ENCODE results near the gene ZNF230.

ZNF230 gene

DNA sequence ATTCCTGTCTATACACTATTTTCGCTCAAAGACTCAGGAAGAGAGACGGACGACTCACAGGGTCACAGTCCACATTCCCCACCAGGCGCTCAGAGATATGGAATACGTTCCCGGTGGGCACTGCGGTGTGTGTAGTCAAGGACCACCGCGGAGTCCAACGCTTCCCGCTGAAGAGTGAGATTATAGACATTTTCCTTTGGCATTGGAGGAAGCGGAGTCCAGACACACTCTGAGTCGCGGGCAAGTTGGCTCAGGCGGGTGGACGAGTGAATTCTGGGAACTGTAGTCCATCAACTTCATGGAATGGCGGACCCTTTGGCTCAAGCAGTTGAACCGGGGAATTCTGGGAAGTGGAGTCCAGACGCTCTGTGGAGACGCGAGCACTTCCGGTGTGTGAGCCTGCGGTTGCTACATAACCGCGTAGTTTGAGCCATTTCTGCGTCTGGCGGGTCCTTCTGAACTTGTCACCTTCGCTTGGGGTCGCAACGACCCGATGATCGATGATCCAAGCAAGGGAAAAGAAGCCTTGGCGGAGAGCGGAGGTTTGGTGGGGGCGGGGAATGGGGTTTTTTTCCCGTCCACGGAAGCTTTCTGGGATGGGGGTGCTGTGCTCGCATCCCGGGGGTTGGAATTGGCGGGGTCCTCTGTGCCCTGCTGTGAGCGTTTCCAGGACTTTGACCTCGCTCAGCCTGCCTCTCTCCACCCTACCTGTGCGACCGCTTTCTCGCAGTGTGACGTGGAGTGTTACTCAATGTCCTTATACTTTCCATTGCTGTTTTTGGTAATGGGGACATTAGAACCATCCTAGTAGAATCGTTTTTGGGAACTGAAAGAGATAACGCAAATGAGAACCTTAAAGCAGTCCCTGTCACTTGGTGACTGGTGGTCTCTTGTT is at the start of gene ZNF230:
Gene ZNF230, plus strand, starts transcription at position 392 of the 895 bp plus-strand sequence. CDS start 4,122 bp downstream, outside the sequence.
- peaks cover 13% of the 10 kb centered on the region for H3K4me1 Mint-ChIP-seq (ENCODE audit: low read depth)
- peak within 1 kb of the TSS; percentile 99 for H3K4me3 Mint-ChIP-seq
- no peaks in the 10 kb centered on the region for H3K27me3 Mint-ChIP-seq (ENCODE audit: low read depth)
- H3K9me3 Mint-ChIP-seq: peaks cover 55% of the 10 kb centered on the region
- DNase-seq (ENCODE audit: low spot score): peak; percentile 84
- peak within 1 kb of the TSS; percentile 96 for H3K27ac Mint-ChIP-seq
- peaks cover 33% of the 10 kb centered on the region for H3K36me3 Mint-ChIP-seq (ENCODE audit: low read depth)

DNA sequence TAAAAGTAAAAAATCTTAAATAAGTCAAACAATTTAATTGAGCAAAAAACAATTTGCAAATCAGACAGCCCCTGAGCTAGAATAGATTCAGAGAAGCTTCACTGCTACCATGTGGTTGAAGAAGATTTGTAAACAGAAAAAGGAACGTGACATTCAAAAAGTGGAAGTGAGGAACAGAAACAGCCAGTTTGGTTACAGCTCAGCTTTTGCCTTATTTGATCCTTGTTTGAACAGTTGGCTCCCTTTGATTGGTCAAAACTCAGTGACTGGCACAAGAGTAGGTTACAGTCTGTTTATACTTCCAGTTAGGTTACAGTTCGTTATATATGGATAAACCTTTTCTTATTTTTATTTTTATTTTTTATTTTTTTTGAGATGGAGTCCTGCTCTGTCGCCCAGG is 45.9 kb upstream of the ZNF230 start:
- DNase-seq (ENCODE audit: low spot score): no peak
- Mint-ChIP-seq H3K9me3 (peaks cover 55% of the 10 kb centered on the region), H3K4me1 (ENCODE audit: low read depth) (no peaks in the 10 kb centered on the region), H3K4me3 (no peak overlapping the region), H3K27ac (no peak overlapping the region), H3K36me3 (ENCODE audit: low read depth) (no peaks in the 10 kb centered on the region), H3K27me3 (ENCODE audit: low read depth) (no peaks in the 10 kb centered on the region)

DNA sequence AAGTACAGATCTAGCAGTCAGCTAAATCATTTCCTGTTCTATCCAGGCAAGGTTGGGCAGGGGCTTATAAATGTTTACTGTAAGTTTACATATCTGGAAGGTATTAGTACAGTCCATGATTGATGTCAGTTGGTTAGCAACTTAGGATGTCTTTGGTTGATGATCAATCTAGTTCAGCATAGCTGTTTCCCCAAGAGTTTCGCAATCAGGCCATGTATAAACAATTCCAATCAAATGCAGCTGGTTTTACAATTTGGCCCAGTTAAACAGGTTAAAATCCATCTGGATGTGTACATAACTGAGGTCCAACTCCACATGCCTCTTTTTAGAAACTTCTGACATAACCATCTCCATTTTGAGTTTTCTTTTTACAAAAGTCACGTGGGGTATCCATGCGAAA is 44.9 kb upstream of the ZNF230 start:
- peaks cover 55% of the 10 kb centered on the region for H3K9me3 Mint-ChIP-seq
- no peak for DNase-seq (ENCODE audit: low spot score)
- H3K27ac Mint-ChIP-seq: no peak overlapping the region

DNA sequence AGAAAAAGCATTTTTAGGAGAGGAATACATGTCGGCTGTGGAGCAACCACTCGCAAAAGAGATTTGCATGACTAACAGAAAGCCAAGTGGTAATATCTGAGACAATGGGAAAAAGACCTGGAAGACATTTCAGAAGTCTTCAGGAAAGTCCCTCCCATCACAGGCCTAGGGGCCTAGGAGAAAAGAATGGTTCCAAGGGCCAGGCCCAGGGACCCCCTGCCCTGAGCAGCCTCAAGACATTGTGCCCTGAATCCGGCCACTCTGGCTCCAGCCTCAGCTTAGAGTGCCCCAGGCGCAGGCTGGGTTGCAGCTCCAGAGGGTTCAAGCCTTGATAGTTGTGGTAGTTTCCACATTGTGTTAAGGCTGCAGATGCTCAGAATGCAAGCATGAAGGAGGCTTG is 42.3 kb upstream of the ZNF230 start:
- Mint-ChIP-seq H3K27ac (no peak overlapping the region), H3K4me1 (ENCODE audit: low read depth) (no peaks in the 10 kb centered on the region), H3K4me3 (no peak overlapping the region), H3K9me3 (peaks cover 65% of the 10 kb centered on the region), H3K36me3 (ENCODE audit: low read depth) (peaks cover 3% of the 10 kb centered on the region), H3K27me3 (ENCODE audit: low read depth) (no peaks in the 10 kb centered on the region)
- no peak for DNase-seq (ENCODE audit: low spot score)

More for the DNA sequence above, 44.9 kb upstream of the ZNF230 start:
- no peaks in the 10 kb centered on the region for H3K27me3 Mint-ChIP-seq (ENCODE audit: low read depth)
- H3K4me3 Mint-ChIP-seq: no peak overlapping the region
- no peaks in the 10 kb centered on the region for H3K36me3 Mint-ChIP-seq (ENCODE audit: low read depth)
- no peaks in the 10 kb centered on the region for H3K4me1 Mint-ChIP-seq (ENCODE audit: low read depth)

DNA sequence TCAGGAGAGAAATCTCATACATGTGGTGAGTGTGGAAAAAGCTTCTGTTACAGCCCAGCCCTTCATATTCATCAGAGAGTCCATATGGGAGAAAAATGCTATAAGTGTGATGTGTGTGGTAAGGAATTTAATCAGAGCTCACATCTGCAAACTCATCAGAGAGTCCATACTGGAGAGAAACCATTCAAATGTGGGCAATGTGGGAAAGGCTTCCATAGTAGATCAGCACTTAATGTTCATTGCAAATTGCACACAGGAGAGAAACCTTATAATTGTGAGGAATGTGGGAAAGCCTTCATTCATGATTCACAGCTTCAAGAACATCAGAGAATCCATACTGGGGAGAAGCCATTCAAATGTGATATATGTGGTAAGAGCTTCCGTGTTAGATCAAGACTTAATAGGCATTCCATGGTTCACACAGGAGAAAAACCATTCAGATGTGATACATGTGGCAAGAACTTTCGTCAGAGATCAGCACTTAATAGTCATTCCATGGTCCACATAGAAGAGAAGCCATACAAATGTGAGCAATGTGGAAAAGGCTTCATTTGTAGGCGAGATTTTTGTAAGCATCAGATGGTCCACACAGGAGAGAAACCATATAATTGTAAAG is 36.6 kb upstream of the ZNF230 start:
- Mint-ChIP-seq H3K4me1 (ENCODE audit: low read depth) (no peaks in the 10 kb centered on the region), H3K27me3 (ENCODE audit: low read depth) (no peaks in the 10 kb centered on the region), H3K9me3 (peaks cover 79% of the 10 kb centered on the region), H3K4me3 (no peak overlapping the region), H3K36me3 (ENCODE audit: low read depth) (peaks cover 15% of the 10 kb centered on the region), H3K27ac (no peak overlapping the region)
- no peak for DNase-seq (ENCODE audit: low spot score)

DNA sequence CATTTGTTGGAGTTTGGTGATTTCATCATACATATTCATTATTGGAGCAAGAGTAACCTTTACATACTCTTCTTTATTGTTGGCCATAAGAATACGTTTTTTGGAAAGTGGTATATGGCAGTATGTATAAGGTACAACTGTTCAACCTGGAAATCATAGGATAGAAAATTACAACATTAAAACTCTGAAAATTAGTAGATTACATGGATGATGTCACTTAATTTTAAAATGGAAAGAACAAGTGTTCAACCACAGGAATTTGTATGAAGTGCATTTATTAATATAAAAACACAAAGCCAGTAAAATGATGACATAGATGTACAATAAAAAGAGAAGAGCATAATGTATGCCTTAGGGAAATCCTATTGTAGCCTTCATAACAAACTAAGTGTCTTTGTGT is 26.0 kb upstream of the ZNF230 start:
- Mint-ChIP-seq H3K4me3 (no peak overlapping the region), H3K9me3 (peaks cover 65% of the 10 kb centered on the region), H3K4me1 (ENCODE audit: low read depth) (no peaks in the 10 kb centered on the region), H3K36me3 (ENCODE audit: low read depth) (no peaks in the 10 kb centered on the region), H3K27me3 (ENCODE audit: low read depth) (no peaks in the 10 kb centered on the region), H3K27ac (no peak overlapping the region)
- DNase-seq (ENCODE audit: low spot score): no peak

DNA sequence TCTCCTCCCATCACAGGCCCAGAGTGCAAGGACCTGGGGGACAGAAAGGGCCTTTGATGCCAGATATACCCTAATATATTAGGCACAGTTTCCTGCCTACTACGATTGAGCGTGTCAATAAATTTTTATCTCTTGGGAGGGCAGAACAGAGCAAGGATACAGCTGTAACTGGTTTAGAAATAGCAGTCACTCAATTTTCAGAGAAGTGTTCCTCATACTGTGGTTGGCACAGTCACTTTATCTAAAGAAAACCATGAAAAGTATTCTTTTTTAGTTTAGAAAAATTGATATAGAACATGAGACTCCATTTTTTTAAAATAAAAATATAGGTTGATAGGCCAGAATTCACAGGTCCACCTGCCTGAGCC is 19.2 kb upstream of the ZNF230 start:
- no peaks in the 10 kb centered on the region for H3K27me3 Mint-ChIP-seq (ENCODE audit: low read depth)
- DNase-seq (ENCODE audit: low spot score): no peak
- H3K4me3 Mint-ChIP-seq: peak overlapping the region; percentile 78
- peaks cover 11% of the 10 kb centered on the region for H3K36me3 Mint-ChIP-seq (ENCODE audit: low read depth)
- H3K27ac Mint-ChIP-seq: peak overlapping the region; percentile 31
- H3K9me3 Mint-ChIP-seq: peaks cover 30% of the 10 kb centered on the region
- H3K4me1 Mint-ChIP-seq (ENCODE audit: low read depth): no peaks in the 10 kb centered on the region

DNA sequence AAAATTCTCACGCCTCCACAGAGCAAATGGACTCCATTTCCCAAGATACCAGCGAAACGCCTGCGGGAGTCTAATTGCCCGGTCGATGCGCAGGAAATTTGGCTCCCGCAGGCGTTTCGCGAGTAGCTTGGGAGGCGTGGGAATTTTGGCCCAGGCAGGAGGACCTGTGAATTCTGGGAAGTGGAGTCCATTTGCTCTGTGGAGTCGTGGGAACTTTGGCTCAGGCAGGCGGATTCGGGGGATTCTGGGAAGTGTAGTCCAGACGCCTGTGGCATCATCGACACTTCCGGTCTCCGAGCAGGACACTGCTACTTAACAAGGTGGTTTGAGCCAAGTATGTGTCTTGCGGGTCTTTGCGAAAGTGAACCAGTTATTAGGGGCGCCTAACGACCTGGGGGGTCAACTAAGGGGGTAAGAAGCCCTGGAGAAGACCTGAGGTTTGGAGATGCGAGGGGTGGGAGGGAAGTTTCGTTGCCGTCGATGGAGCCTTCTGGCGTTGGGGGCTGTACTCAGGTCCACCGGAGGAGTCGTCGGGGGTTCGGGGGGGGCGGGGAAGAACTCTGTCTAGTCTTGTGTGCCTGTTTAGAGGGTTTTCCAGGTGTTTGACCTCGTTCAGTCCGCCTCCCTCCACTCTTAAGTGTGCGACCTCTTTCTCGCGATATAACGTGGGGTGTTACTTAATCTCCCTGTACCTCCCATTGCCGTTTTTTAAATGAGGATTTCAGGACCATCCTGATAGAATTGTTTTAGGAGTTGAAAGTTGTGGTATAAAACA is 18.7 kb upstream of the ZNF230 start, which contains the start of gene ZNF155:
Gene ZNF155, plus strand, starts transcription at position 277 of the 775 bp plus-strand sequence. CDS start 4,356 bp downstream, outside the sequence.
- Mint-ChIP-seq H3K9me3 (peaks cover 32% of the 10 kb centered on the region), H3K36me3 (ENCODE audit: low read depth) (peaks cover 17% of the 10 kb centered on the region), H3K27ac (peak within 1 kb of the TSS; percentile 86), H3K27me3 (ENCODE audit: low read depth) (no peaks in the 10 kb centered on the region), H3K4me3 (peak within 1 kb of the TSS; percentile 91), H3K4me1 (ENCODE audit: low read depth) (no peaks in the 10 kb centered on the region)
- DNase-seq (ENCODE audit: low spot score): peak; percentile 75

DNA sequence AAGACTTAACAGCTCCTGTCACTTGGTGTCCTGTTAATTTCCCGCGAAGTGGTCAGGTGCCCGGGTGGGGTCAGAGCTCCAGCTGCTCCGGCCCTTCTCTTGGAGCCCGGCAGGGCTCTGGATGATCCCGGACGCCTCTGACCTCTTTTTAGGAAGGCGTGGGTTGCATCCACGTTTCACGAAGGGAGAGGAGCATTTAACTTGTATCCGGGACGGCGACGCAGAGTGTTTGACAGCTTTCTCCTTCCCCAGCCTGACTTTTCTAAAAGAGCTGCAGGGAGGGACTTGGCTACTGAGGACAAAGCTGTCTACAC is 18.1 kb upstream of the ZNF230 start:
- Mint-ChIP-seq H3K4me3 (peak overlapping the region; percentile 91), H3K27me3 (ENCODE audit: low read depth) (no peaks in the 10 kb centered on the region), H3K27ac (no peak overlapping the region), H3K36me3 (ENCODE audit: low read depth) (peaks cover 22% of the 10 kb centered on the region), H3K9me3 (peaks cover 32% of the 10 kb centered on the region), H3K4me1 (ENCODE audit: low read depth) (no peaks in the 10 kb centered on the region)
- no peak for DNase-seq (ENCODE audit: low spot score)

DNA sequence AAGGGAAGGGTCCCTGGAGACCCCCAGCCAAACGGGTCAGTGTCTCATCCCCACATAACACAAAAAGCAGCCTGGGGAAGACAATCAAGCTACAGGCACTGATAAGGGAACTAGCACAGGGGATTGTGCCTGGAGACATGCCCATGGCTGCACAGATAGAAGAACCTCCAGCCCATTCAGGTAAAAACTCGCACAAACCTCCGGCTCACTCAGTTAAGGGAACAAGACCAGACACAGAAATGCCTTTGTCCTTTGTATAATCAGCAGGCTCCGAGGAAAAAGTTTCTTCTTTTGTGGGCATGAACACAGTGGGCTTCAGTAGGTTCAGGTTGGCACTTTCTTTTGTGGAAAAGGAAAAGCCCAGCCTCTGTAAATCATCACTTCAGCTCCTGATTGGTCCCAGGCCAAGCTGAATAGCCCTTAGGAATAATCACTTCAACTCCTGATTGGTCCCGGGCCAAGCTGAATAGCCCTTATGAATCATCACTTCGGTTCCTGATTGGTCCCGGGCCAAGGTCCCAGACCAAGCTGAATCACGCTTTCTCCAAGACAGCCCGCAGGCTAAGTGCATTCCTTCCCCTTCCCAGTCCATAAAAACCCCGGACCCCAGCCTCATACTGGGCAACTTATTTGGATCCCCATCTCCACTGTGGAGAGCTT is 5.0 kb upstream of the ZNF230 start:
- peaks cover 9% of the 10 kb centered on the region for H3K4me1 Mint-ChIP-seq (ENCODE audit: low read depth)
- no peak for DNase-seq (ENCODE audit: low spot score)
- no peaks in the 10 kb centered on the region for H3K27me3 Mint-ChIP-seq (ENCODE audit: low read depth)
- H3K36me3 Mint-ChIP-seq (ENCODE audit: low read depth): peaks cover 48% of the 10 kb centered on the region
- H3K27ac Mint-ChIP-seq: no peak overlapping the region
- H3K9me3 Mint-ChIP-seq: peaks cover 47% of the 10 kb centered on the region
- no peak overlapping the region for H3K4me3 Mint-ChIP-seq

DNA sequence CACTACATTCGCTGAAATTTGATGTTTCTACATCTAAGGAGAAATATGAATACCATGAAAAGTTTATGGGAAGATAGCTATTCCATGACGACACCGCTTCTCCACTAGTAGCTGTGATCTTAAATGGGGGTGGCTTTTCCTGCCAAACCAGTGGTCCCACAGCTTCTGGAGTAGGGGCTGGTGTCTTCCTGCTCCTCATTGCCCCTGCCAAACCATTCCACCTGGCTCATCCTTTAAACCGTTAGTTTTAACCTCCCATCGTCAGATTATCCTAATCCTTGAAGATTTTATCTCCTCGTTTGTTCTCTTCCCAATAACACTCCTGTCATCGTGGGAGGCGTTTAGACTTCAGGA is 568 bp upstream of the ZNF230 start:
- peaks cover 13% of the 10 kb centered on the region for H3K4me1 Mint-ChIP-seq (ENCODE audit: low read depth)
- H3K27ac Mint-ChIP-seq: peak overlapping the region; percentile 96
- peaks cover 50% of the 10 kb centered on the region for H3K9me3 Mint-ChIP-seq
- H3K4me3 Mint-ChIP-seq: peak overlapping the region; percentile 99
- H3K36me3 Mint-ChIP-seq (ENCODE audit: low read depth): peaks cover 33% of the 10 kb centered on the region
- no peaks in the 10 kb centered on the region for H3K27me3 Mint-ChIP-seq (ENCODE audit: low read depth)
- DNase-seq (ENCODE audit: low spot score): no peak

DNA sequence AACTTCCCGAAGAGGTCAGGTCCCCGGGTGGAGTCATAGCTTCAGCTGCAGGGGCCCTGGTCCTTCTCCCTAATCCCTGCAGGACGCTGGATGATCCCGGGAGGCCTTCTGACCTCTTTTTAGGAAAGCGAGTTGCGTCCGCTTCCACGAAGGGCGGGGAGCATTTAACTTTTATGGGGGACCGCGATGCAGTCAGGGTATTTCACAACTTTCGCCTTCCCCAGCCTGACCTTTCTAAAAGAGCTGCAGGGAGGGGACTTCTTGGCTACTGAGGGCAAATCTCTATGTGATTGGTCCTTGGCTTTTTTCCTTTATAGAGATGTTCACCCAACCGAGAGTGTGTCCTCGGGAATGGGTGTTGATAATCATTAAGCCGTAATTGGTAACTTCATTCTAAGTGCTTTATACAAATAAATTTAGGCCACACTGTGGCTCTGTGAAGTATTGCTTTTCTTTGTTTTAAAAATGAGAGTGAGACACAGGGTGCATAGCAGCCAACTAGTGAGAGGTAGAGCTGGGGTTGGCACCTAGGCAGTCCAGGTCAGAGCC is 778 bp downstream of the ZNF230 start:
- Mint-ChIP-seq H3K36me3 (ENCODE audit: low read depth) (peaks cover 36% of the 10 kb centered on the region), H3K9me3 (peaks cover 56% of the 10 kb centered on the region), H3K27me3 (ENCODE audit: low read depth) (no peaks in the 10 kb centered on the region), H3K27ac (peak overlapping the region; percentile 96), H3K4me3 (peak overlapping the region; percentile 99), H3K4me1 (ENCODE audit: low read depth) (peaks cover 13% of the 10 kb centered on the region)
- no peak for DNase-seq (ENCODE audit: low spot score)

DNA sequence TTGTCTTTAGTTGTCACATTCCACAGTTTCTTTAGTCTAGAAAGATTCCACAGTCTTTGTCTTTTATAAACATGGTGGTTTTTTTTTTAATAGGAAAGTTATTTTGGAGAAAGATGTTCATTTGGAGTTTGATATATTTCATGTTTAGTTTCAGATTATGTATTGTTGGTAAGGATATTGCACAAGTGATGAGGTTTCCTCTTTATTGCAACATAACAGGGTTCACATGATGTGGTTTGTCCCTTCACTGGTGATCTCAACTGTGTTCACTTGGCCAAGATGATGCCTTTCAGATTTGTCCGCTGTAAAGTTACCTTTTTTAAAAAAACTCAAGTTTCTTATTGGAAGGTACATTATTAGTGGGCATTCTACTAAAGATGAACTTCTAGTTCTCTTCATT is 3.2 kb downstream of the ZNF230 start:
- no peak overlapping the region for H3K27ac Mint-ChIP-seq
- peaks cover 13% of the 10 kb centered on the region for H3K4me1 Mint-ChIP-seq (ENCODE audit: low read depth)
- DNase-seq (ENCODE audit: low spot score): no peak
- H3K4me3 Mint-ChIP-seq: no peak overlapping the region
- peaks cover 59% of the 10 kb centered on the region for H3K36me3 Mint-ChIP-seq (ENCODE audit: low read depth)
- no peaks in the 10 kb centered on the region for H3K27me3 Mint-ChIP-seq (ENCODE audit: low read depth)
- peaks cover 61% of the 10 kb centered on the region for H3K9me3 Mint-ChIP-seq

Measured in T-helper 2 cell treated with Interferon-gamma antibody and Interleukin-4, amounts not matched to agents 5 μg/mL and 100 μg/mL, for 36 hours (primary cell).